ENCODE results near the gene KRTAP24-1.

Gene KRTAP24-1

GRCh38 chr21:30282850-30283249 is at the start of gene KRTAP24-1:
TSS of gene KRTAP24-1 (minus strand) at chr21:30282950. CDS start at chr21:30282932, 18 bp downstream.
- no peak for DNase-seq (ENCODE audit: low read depth in 1 of 2, low spot score in 1 of 2)

GRCh38 chr21:30329203-30329875 is 46.6 kb upstream of the KRTAP24-1 start:
- no peak for DNase-seq (ENCODE audit: low read depth in 1 of 2, low spot score in 1 of 2)

GRCh38 chr21:30326390-30326789 is 43.6 kb upstream of the KRTAP24-1 start:
- no peak for DNase-seq (ENCODE audit: low read depth in 1 of 2, low spot score in 1 of 2)

- no peak for DNase-seq (ENCODE audit: low read depth in 1 of 2, low spot score in 1 of 2)
Observed at GRCh38 chr21:30320215-30320614, 37.5 kb upstream of the KRTAP24-1 start, which contains the start of gene KRTAP26-1. TSS of gene KRTAP26-1 (minus strand) at chr21:30320315. CDS start at chr21:30320035, 280 bp downstream.

- no peak for DNase-seq (ENCODE audit: low read depth in 1 of 2, low spot score in 1 of 2)
Observed at GRCh38 chr21:30315701-30316100, 33.0 kb upstream of the KRTAP24-1 start.

- DNase-seq (ENCODE audit: low read depth in 1 of 2, low spot score in 1 of 2), result no peak
Observed at GRCh38 chr21:30306884-30307283, 24.1 kb upstream of the KRTAP24-1 start.

GRCh38 chr21:30305136-30305535 is 22.4 kb upstream of the KRTAP24-1 start:
- DNase-seq (ENCODE audit: low read depth in 1 of 2, low spot score in 1 of 2), result no peak

GRCh38 chr21:30289215-30289614 is 6.5 kb upstream of the KRTAP24-1 start, which contains the start of gene KRTAP25-1:
TSS of gene KRTAP25-1 (minus strand) at chr21:30289514. CDS start at chr21:30289490, 24 bp downstream.
- no peak for DNase-seq (ENCODE audit: low read depth in 1 of 2, low spot score in 1 of 2)

GRCh38 chr21:30271611-30272010 is 11.1 kb downstream of the KRTAP24-1 start:
- no peak for DNase-seq (ENCODE audit: low read depth in 1 of 2, low spot score in 1 of 2)

GRCh38 chr21:30271156-30271555 is 11.6 kb downstream of the KRTAP24-1 start:
- DNase-seq (ENCODE audit: low read depth in 1 of 2, low spot score in 1 of 2), result no peak

- DNase-seq (ENCODE audit: low read depth in 1 of 2, low spot score in 1 of 2), result no peak
Observed at GRCh38 chr21:30269803-30270530, 12.8 kb downstream of the KRTAP24-1 start.

GRCh38 chr21:30268608-30269197 is 14.0 kb downstream of the KRTAP24-1 start:
- no peak for DNase-seq (ENCODE audit: low read depth in 1 of 2, low spot score in 1 of 2)

- no peak for DNase-seq (ENCODE audit: low read depth in 1 of 2, low spot score in 1 of 2)
Observed at GRCh38 chr21:30257773-30258172, 25.0 kb downstream of the KRTAP24-1 start.

GRCh38 chr21:30256100-30256499 is 26.6 kb downstream of the KRTAP24-1 start:
- no peak for DNase-seq (ENCODE audit: low read depth in 1 of 2, low spot score in 1 of 2)

GRCh38 chr21:30255679-30256078 is 27.1 kb downstream of the KRTAP24-1 start:
- DNase-seq (ENCODE audit: low read depth in 1 of 2, low spot score in 1 of 2), result no peak

GRCh38 chr21:30251781-30252180 is 31.0 kb downstream of the KRTAP24-1 start:
- DNase-seq (ENCODE audit: low read depth in 1 of 2, low spot score in 1 of 2), result no peak

- DNase-seq (ENCODE audit: low read depth in 1 of 2, low spot score in 1 of 2), result no peak
Observed at GRCh38 chr21:30249936-30250335, 32.8 kb downstream of the KRTAP24-1 start.

- DNase-seq (ENCODE audit: low read depth in 1 of 2, low spot score in 1 of 2), result no peak
Observed at GRCh38 chr21:30248844-30249243, 33.9 kb downstream of the KRTAP24-1 start.

- DNase-seq (ENCODE audit: low read depth in 1 of 2, low spot score in 1 of 2), result no peak
Observed at GRCh38 chr21:30245061-30245460, 37.7 kb downstream of the KRTAP24-1 start.

GRCh38 chr21:30243691-30244090 is 39.1 kb downstream of the KRTAP24-1 start:
- no peak for DNase-seq (ENCODE audit: low read depth in 1 of 2, low spot score in 1 of 2)

- DNase-seq (ENCODE audit: low read depth in 1 of 2, low spot score in 1 of 2), result no peak
Observed at GRCh38 chr21:30240661-30241060, 42.1 kb downstream of the KRTAP24-1 start.

- no peak for DNase-seq (ENCODE audit: low read depth in 1 of 2, low spot score in 1 of 2)
Observed at GRCh38 chr21:30238168-30238567, 44.6 kb downstream of the KRTAP24-1 start.
